GM18508 (cell line): Measurements from ENCODE around the gene ADK.
"Not testable (repeated sequence)": the region's sequence is repeated elsewhere in the genome, so short reads cannot be mapped to it uniquely, and the experiment has no call there.

ENCODE experiments used
- ATAC-seq: cut with Tn5 transposase; IDR thresholded peaks from one replicate; pipeline ENCODE4 v1.9.1; 2021; ENCODE audit warnings: moderate number of reproducible peaks; ENCODE audit not compliant: insufficient read depth, unreplicated experiment

ADK gene

GRCh38 chr10:74178042-74178791, 27.2 kb downstream of the ADK start:
- no peak for ATAC-seq

GRCh38 chr10:74179111-74179710, 28.2 kb downstream of the ADK start:
- no peak for ATAC-seq

GRCh38 chr10:74186678-74187077, 35.7 kb downstream of the ADK start:
- no peak for ATAC-seq

- ATAC-seq: no peak
These were observed 36.2 kb downstream of the ADK start for GRCh38 chr10:74187237-74187636.

- ATAC-seq: not testable (repeated sequence)
These were observed 37.6 kb downstream of the ADK start for GRCh38 chr10:74188617-74189016.

- ATAC-seq: no peak
These were observed 39.0 kb downstream of the ADK start for GRCh38 chr10:74189999-74190421.

- ATAC-seq: no peak
These were observed 39.5 kb downstream of the ADK start for GRCh38 chr10:74190494-74190893.

- ATAC-seq: no peak
These were observed 43.5 kb downstream of the ADK start for GRCh38 chr10:74194545-74194944.

GRCh38 chr10:74194999-74195398, 44.0 kb downstream of the ADK start:
- ATAC-seq: no peak

- ATAC-seq: no peak
These were observed 48.3 kb downstream of the ADK start for GRCh38 chr10:74199315-74199714.

GRCh38 chr10:74202356-74202755, 51.3 kb downstream of the ADK start:
- no peak for ATAC-seq

GRCh38 chr10:74206746-74207145, 55.7 kb downstream of the ADK start:
- no peak for ATAC-seq

GRCh38 chr10:74207691-74208480, 56.9 kb downstream of the ADK start:
- no peak for ATAC-seq

GRCh38 chr10:74208997-74209396, 58.0 kb downstream of the ADK start:
- no peak for ATAC-seq

GRCh38 chr10:74213019-74213418, 62.0 kb downstream of the ADK start:
- no peak for ATAC-seq

GRCh38 chr10:74213571-74214162, 62.6 kb downstream of the ADK start:
- no peak for ATAC-seq

GRCh38 chr10:74217110-74217509, 66.1 kb downstream of the ADK start:
- not testable (repeated sequence) for ATAC-seq

GRCh38 chr10:74222467-74222866, 71.4 kb downstream of the ADK start:
- ATAC-seq: not testable (repeated sequence)

- no peak for ATAC-seq
These were observed 72.9 kb downstream of the ADK start for GRCh38 chr10:74223755-74224529.
